ENCODE data around the gene SPTSSB. TPM values are rescaled to one million over a fixed set of nuclear protein-coding genes. Genes with fewer than 3 reads are reported as not detected.

The SPTSSB gene
- total RNA-seq, 2 experiments from 2014 or later = not detected

DNA sequence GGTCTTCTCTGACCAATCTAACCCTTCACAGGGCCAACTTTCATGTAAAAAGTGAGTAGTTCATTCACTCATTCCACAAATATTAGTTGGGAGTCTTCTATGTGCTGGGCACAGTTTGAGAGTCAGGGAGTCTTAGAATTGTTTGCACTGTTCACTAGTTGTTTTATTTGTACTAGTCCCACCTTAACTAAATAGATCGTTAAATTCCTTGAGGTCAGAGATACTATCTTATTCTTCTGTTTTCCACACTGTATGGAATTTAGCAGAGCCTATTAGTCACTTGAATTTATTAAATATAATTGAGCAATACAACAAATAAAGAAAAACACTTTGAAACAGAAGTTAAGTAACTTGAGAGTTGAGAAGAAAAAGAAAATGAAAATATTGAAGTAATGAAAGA, 40.8 kb upstream of the SPTSSB start:
- Histone ChIP-seq H3K9me3 (ENCODE audit: low read length) (no peaks in the 10 kb centered on the region), H3K4me2 (ENCODE audit: low read length) (no peak overlapping the region), H3K27ac (ENCODE audit: low read depth, low read length, poor library complexity, severe bottlenecking) (no peak overlapping the region), H4K20me1 (ENCODE audit: insufficient read depth, low read length) (no peaks in the 10 kb centered on the region), H3K4me3 (ENCODE audit: low read depth, low read length, poor library complexity, severe bottlenecking) (no peak overlapping the region), H3K9me2 (ENCODE audit: insufficient read depth, low read length) (no peaks in the 10 kb centered on the region), H2AFZ (ENCODE audit: low read length) (no peak overlapping the region), H3K79me2 (ENCODE audit: insufficient read depth, low read depth, low read length) (no peaks in the 10 kb centered on the region), H3K4me1 (ENCODE audit: insufficient read depth, low read length, poor library complexity, severe bottlenecking) (no peaks in the 10 kb centered on the region), H3K36me3 (ENCODE audit: insufficient read depth, low read length) (no peaks in the 10 kb centered on the region)
- BruUV-seq (replicated peaks) = no TSS peak
- POLR2A ChIA-PET = no interaction called here
- intact Hi-C loops (cut with micrococcal nuclease; ENCODE audit: unreplicated experiment) = no loop called here
- no peak for DNase-seq (ENCODE audit: low spot score)
- TF ChIP-seq, protein P1, sequence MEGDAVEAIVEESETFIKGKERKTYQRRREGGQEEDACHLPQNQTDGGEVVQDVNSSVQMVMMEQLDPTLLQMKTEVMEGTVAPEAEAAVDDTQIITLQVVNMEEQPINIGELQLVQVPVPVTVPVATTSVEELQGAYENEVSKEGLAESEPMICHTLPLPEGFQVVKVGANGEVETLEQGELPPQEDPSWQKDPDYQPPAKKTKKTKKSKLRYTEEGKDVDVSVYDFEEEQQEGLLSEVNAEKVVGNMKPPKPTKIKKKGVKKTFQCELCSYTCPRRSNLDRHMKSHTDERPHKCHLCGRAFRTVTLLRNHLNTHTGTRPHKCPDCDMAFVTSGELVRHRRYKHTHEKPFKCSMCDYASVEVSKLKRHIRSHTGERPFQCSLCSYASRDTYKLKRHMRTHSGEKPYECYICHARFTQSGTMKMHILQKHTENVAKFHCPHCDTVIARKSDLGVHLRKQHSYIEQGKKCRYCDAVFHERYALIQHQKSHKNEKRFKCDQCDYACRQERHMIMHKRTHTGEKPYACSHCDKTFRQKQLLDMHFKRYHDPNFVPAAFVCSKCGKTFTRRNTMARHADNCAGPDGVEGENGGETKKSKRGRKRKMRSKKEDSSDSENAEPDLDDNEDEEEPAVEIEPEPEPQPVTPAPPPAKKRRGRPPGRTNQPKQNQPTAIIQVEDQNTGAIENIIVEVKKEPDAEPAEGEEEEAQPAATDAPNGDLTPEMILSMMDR (conservative IDR thresholded peaks at IDR 0.05; ENCODE audit: low read length) = no peak
- TF ChIP-seq EZH2phosphoT487 (IDR thresholded peaks at IDR 0.05; ENCODE audit: borderline replicate concordance, low read depth, low read length) = no peak
- CTCF ChIA-PET (ENCODE audit: unreplicated experiment) = no interaction called here

DNA sequence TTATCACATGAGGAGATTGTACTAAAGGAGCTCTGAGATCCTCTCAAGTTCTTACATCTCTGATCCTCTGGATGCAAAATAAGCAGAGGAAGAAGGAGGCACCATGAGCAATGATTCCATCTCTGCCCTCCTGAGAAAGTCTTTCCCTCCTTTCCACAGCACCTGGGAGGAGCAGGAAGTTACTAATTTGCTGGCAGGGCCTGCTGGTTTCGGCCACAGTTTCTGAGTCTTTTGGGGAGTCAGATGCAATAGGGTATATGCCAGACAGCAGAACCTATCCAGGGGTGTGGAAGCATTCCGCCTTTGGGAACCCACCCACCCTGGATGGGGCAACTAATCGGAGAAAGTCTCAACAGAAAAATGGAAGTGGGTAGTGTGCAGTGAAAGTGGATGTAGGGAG, 38.5 kb upstream of the SPTSSB start:
- TF ChIP-seq, protein P1 (conservative IDR thresholded peaks at IDR 0.05; ENCODE audit: low read length) = no peak
- no peak for TF ChIP-seq EZH2phosphoT487 (IDR thresholded peaks at IDR 0.05; ENCODE audit: borderline replicate concordance, low read depth, low read length)
- H3K4me2 ChIP-seq (ENCODE audit: low read length) = no peak overlapping the region
- BruUV-seq (replicated peaks) = no TSS peak
- H4K20me1 ChIP-seq (ENCODE audit: insufficient read depth, low read length) = no peaks in the 10 kb centered on the region
- intact Hi-C loops (cut with micrococcal nuclease; ENCODE audit: unreplicated experiment) = loop anchor here (5.0 kb wide), 1 partner anchor 138 kb away; no protein-coding TSS in a partner anchor
- no peak overlapping the region for H2AFZ ChIP-seq (ENCODE audit: low read length)
- ChIA-PET POLR2A (no interaction called here), CTCF (ENCODE audit: unreplicated experiment) (no interaction called here)
- H3K36me3 ChIP-seq (ENCODE audit: insufficient read depth, low read length) = no peaks in the 10 kb centered on the region
- no peaks in the 10 kb centered on the region for H3K9me2 ChIP-seq (ENCODE audit: insufficient read depth, low read length)
- H3K79me2 ChIP-seq (ENCODE audit: insufficient read depth, low read depth, low read length) = no peaks in the 10 kb centered on the region
- H3K4me3 ChIP-seq (ENCODE audit: low read depth, low read length, poor library complexity, severe bottlenecking) = no peak overlapping the region
- no peaks in the 10 kb centered on the region for H3K4me1 ChIP-seq (ENCODE audit: insufficient read depth, low read length, poor library complexity, severe bottlenecking)
- no peak for DNase-seq (ENCODE audit: low spot score)
- no peak overlapping the region for H3K27ac ChIP-seq (ENCODE audit: low read depth, low read length, poor library complexity, severe bottlenecking)
- H3K9me3 ChIP-seq (ENCODE audit: low read length) = no peaks in the 10 kb centered on the region

DNA sequence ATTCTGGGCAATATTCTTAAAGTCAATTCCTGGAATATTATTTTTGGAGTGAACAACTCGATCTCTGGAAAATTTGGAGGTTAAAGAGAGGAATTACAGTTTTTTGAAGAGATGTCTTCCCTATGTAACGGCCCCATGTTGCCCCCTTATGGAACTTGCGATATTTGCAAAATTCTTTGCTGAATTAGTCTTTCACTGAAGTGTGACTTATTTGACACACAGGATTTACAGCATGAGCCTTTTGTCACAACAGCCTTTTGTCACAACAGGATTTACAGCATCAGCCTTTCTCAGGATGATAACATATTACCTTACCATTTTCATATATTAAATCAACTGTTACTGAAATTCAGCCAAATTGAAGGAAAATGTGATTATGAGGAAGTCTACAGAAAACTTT, 37.8 kb upstream of the SPTSSB start:
- intact Hi-C loops (cut with micrococcal nuclease; ENCODE audit: unreplicated experiment) = loop anchor here (5.0 kb wide), 1 partner anchor 137 kb away; no protein-coding TSS in a partner anchor
- Histone ChIP-seq H3K4me3 (ENCODE audit: low read depth, low read length, poor library complexity, severe bottlenecking) (no peak overlapping the region), H3K9me3 (ENCODE audit: low read length) (no peaks in the 10 kb centered on the region), H3K36me3 (ENCODE audit: insufficient read depth, low read length) (no peaks in the 10 kb centered on the region), H3K4me2 (ENCODE audit: low read length) (no peak overlapping the region), H2AFZ (ENCODE audit: low read length) (0 out of 2 replicates have a peak overlapping the region, but pooled peaks have one; percentile 12), H3K9me2 (ENCODE audit: insufficient read depth, low read length) (no peaks in the 10 kb centered on the region), H3K27ac (ENCODE audit: low read depth, low read length, poor library complexity, severe bottlenecking) (no peak overlapping the region), H3K79me2 (ENCODE audit: insufficient read depth, low read depth, low read length) (no peaks in the 10 kb centered on the region), H4K20me1 (ENCODE audit: insufficient read depth, low read length) (no peaks in the 10 kb centered on the region), H3K4me1 (ENCODE audit: insufficient read depth, low read length, poor library complexity, severe bottlenecking) (no peaks in the 10 kb centered on the region)
- ChIA-PET CTCF (ENCODE audit: unreplicated experiment) (no interaction called here), POLR2A (interaction anchor here (0.7 to 1.7 kb wide), 4 partner anchors 15 to 308 kb away, joined by 3 to 4 read pairs (median 3); no protein-coding TSS in a partner anchor)
- TF ChIP-seq EZH2phosphoT487 (IDR thresholded peaks at IDR 0.05; ENCODE audit: borderline replicate concordance, low read depth, low read length) = no peak
- TF ChIP-seq, protein P1 (conservative IDR thresholded peaks at IDR 0.05; ENCODE audit: low read length) = peak; percentile 76
- BruUV-seq (replicated peaks) = no TSS peak
- DNase-seq (ENCODE audit: low spot score) = peak; percentile 21
